ENCODE measurements around the gene TRAPPC10.

The TRAPPC10 gene

GRCh38 chr21:43983860-43984420 lies 28.2 kb upstream of the TRAPPC10 start:
- no peak for DNase-seq

- no peak for DNase-seq
These were observed 27.0 kb upstream of the TRAPPC10 start for GRCh38 chr21:43984905-43985689.

- DNase-seq = no peak
These were observed 26.3 kb upstream of the TRAPPC10 start for GRCh38 chr21:43985690-43986251.

- DNase-seq = no peak
These were observed 25.3 kb upstream of the TRAPPC10 start for GRCh38 chr21:43986544-43987451.

GRCh38 chr21:43987509-43987908 lies 24.6 kb upstream of the TRAPPC10 start:
- DNase-seq = no peak

- no peak for DNase-seq
These were observed 24.1 kb upstream of the TRAPPC10 start for GRCh38 chr21:43988016-43988415.

- no peak for DNase-seq
These were observed 23.4 kb upstream of the TRAPPC10 start for GRCh38 chr21:43988506-43989230.

- DNase-seq = no peak
These were observed 22.7 kb upstream of the TRAPPC10 start for GRCh38 chr21:43989401-43989800.

GRCh38 chr21:43991447-43991991 lies 20.6 kb upstream of the TRAPPC10 start:
- DNase-seq = no peak

GRCh38 chr21:43992121-43992520 lies 20.0 kb upstream of the TRAPPC10 start:
- no peak for DNase-seq

- no peak for DNase-seq
These were observed 18.6 kb upstream of the TRAPPC10 start for GRCh38 chr21:43993420-43993934.

GRCh38 chr21:43994085-43994484 lies 18.0 kb upstream of the TRAPPC10 start:
- no peak for DNase-seq

GRCh38 chr21:43994646-43995045 lies 17.5 kb upstream of the TRAPPC10 start:
- no peak for DNase-seq

- no peak for DNase-seq
These were observed 16.5 kb upstream of the TRAPPC10 start for GRCh38 chr21:43995521-43996105.

- no peak for DNase-seq
These were observed 14.1 kb upstream of the TRAPPC10 start for GRCh38 chr21:43997766-43998742.

- DNase-seq = no peak
These were observed 11.7 kb upstream of the TRAPPC10 start for GRCh38 chr21:44000360-44000759.

GRCh38 chr21:44002511-44002910 lies 9.6 kb upstream of the TRAPPC10 start:
- DNase-seq = no peak

- DNase-seq = no peak
These were observed 8.7 kb upstream of the TRAPPC10 start for GRCh38 chr21:44003307-44003966.

GRCh38 chr21:44005071-44005470 lies 7.0 kb upstream of the TRAPPC10 start:
- DNase-seq = no peak

- DNase-seq = no peak
These were observed 6.5 kb upstream of the TRAPPC10 start for GRCh38 chr21:44005593-44005992.
